ENCODE results near the gene LUZP4. TPM values are rescaled to one million over a fixed set of nuclear protein-coding genes. Genes with fewer than 3 reads are reported as not detected.

Gene LUZP4
- total and polyA plus RNA-seq, 12 donors: not detected

GRCh38 chrX:115266300-115266699, 23.2 kb upstream of the LUZP4 start:
- H3K4me3 ChIP-seq: no peak overlapping the region
- H3K9me3 ChIP-seq (replicated peaks in 1 of 3): no peaks in the 10 kb centered on the region
- no peaks in the 10 kb centered on the region for H3K4me1 ChIP-seq (replicated peaks in 1 of 2)
- no peak overlapping the region for H3K27ac ChIP-seq
- intact Hi-C loops (cut with DNase I): no loop called here
- H3K36me3 ChIP-seq (replicated peaks in 1 of 2): no peaks in the 10 kb centered on the region
- no peak for DNase-seq
- 67 to 77% (median 71%) methylated on average over 2 of the region's 2 CpGs for WGBS, 4 donors
- peaks cover 8% of the 10 kb centered on the region for H3K27me3 ChIP-seq
- TF ChIP-seq POLR2A (IDR thresholded peaks at IDR 0.05): no peak
- TF ChIP-seq, protein P1, sequence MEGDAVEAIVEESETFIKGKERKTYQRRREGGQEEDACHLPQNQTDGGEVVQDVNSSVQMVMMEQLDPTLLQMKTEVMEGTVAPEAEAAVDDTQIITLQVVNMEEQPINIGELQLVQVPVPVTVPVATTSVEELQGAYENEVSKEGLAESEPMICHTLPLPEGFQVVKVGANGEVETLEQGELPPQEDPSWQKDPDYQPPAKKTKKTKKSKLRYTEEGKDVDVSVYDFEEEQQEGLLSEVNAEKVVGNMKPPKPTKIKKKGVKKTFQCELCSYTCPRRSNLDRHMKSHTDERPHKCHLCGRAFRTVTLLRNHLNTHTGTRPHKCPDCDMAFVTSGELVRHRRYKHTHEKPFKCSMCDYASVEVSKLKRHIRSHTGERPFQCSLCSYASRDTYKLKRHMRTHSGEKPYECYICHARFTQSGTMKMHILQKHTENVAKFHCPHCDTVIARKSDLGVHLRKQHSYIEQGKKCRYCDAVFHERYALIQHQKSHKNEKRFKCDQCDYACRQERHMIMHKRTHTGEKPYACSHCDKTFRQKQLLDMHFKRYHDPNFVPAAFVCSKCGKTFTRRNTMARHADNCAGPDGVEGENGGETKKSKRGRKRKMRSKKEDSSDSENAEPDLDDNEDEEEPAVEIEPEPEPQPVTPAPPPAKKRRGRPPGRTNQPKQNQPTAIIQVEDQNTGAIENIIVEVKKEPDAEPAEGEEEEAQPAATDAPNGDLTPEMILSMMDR (IDR thresholded peaks at IDR 0.05): no peak

GRCh38 chrX:115268421-115268820, 21.1 kb upstream of the LUZP4 start:
- intact Hi-C loops (cut with DNase I): no loop called here
- no peak overlapping the region for H3K27ac ChIP-seq
- TF ChIP-seq, protein P1 (IDR thresholded peaks at IDR 0.05): peak in 4 of 6 experiments; percentile 30 to 43 (median 40)
- no peak for TF ChIP-seq POLR2A (IDR thresholded peaks at IDR 0.05)
- no peaks in the 10 kb centered on the region for H3K9me3 ChIP-seq (replicated peaks in 1 of 3)
- no peaks in the 10 kb centered on the region for H3K36me3 ChIP-seq (replicated peaks in 1 of 2)
- 23 to 38% (median 35%) methylated on average over 3 of the region's 3 CpGs for WGBS, 4 donors
- H3K4me1 ChIP-seq (replicated peaks in 1 of 2): no peaks in the 10 kb centered on the region
- DNase-seq: peak in 1 of 7 donors; percentile 2
- H3K27me3 ChIP-seq: peaks cover 4% of the 10 kb centered on the region
- H3K4me3 ChIP-seq: no peak overlapping the region

- DNase-seq: no peak
- no peak for TF ChIP-seq POLR2A (IDR thresholded peaks at IDR 0.05)
- TF ChIP-seq, protein P1 (IDR thresholded peaks at IDR 0.05): no peak
- Histone ChIP-seq H3K27ac (no peak overlapping the region), H3K4me3 (no peak overlapping the region), H3K27me3 (peaks cover 4% of the 10 kb centered on the region), H3K36me3 (replicated peaks in 1 of 2) (no peaks in the 10 kb centered on the region), H3K4me1 (replicated peaks in 1 of 2) (no peaks in the 10 kb centered on the region), H3K9me3 (replicated peaks in 1 of 3) (no peaks in the 10 kb centered on the region)
- WGBS, 4 donors: 87 to 100% (median 92%) methylated on average over 1 of the region's 1 CpG
- intact Hi-C loops (cut with DNase I): no loop called here
Observed at GRCh38 chrX:115269051-115269683, 20.3 kb upstream of the LUZP4 start.

DNA sequence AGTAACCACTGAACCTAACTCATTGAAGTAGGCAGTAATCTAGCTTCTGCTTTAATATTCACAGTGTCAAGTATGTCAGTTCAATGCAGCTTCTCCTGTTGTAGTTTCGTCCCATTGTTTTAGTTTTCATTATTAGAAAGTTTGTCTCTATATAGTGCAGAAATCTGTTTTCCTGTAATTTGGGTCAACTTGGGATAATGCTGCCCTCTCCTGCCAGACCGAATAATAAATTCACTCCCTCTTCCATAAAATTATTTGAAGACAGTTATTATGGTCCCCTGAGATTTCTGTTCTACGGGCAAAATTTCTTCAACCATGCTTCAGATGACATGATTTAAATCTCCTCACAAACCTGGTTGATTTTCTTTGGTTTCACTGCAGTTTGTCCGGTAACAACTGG, 4.6 kb upstream of the LUZP4 start:
- no peak overlapping the region for H3K4me3 ChIP-seq
- WGBS, 4 donors: 27 to 42% (median 34%) methylated on average over 4 of the region's 4 CpGs
- no peaks in the 10 kb centered on the region for H3K36me3 ChIP-seq (replicated peaks in 1 of 2)
- H3K27ac ChIP-seq: no peak overlapping the region
- no peaks in the 10 kb centered on the region for H3K4me1 ChIP-seq (replicated peaks in 1 of 2)
- intact Hi-C loops (cut with DNase I): no loop called here
- H3K9me3 ChIP-seq (replicated peaks in 1 of 3): no peaks in the 10 kb centered on the region
- DNase-seq: no peak
- TF ChIP-seq, protein P1 (IDR thresholded peaks at IDR 0.05): no peak
- TF ChIP-seq POLR2A (IDR thresholded peaks at IDR 0.05): no peak
- H3K27me3 ChIP-seq: peaks cover 21% of the 10 kb centered on the region

All from adrenal gland (tissue), 12 donors.